Rectal smooth muscle tissue (tissue), 1 donor: ENCODE results near the gene PMPCA.
"Not testable (repeated sequence)": the region's sequence is repeated elsewhere in the genome, so short reads cannot be mapped to it uniquely, and the experiment has no call there.

ENCODE experiments used
- H3K27ac ChIP-seq: one replicate; pipeline ENCODE4 v1.7.0; 2013; ENCODE audit warnings: low read depth, low read length, inconsistent platforms
- H3K27me3 ChIP-seq: one replicate; pipeline ENCODE4 v1.7.0; 2013; ENCODE audit warnings: low read length; ENCODE audit not compliant: control insufficient read depth, insufficient read depth
- H3K36me3 ChIP-seq: one replicate; pipeline ENCODE4 v1.7.0; 2013; ENCODE audit warnings: low read length; ENCODE audit not compliant: control insufficient read depth, insufficient read depth
- H3K4me1 ChIP-seq: one replicate; pipeline ENCODE4 v1.7.0; 2013; ENCODE audit warnings: low read length; ENCODE audit not compliant: control insufficient read depth, insufficient read depth
- H3K4me3 ChIP-seq: one replicate; pipeline ENCODE4 v1.7.0; 2013; ENCODE audit warnings: low read length
- H3K9ac ChIP-seq: one replicate; pipeline ENCODE4 v1.7.0; 2013; ENCODE audit warnings: low read length

Gene PMPCA

DNA sequence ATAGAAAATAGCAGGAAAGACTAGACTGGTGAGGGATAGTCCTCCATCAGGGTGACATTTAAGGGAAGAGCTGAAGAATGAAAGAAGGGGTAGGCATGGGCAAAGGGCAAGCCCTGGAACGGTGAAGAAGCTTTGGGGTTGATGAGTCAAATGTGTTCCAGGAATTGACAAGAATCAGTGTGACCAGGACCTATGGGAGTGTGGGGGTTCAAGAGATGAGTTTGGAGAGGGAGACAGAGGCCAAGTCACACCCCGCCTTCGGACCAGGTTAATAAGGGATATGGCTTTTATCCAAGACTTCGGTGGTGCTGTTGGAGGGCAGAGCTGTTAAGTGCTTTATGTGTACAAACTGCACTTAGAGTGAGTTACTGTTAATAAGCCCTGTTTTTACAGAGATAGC lies 920 bp downstream of the PMPCA start:
- Histone ChIP-seq H3K9ac (peak overlapping the region; percentile 75), H3K4me1 (peaks cover 11% of the 10 kb centered on the region), H3K27me3 (no peaks in the 10 kb centered on the region), H3K27ac (no peak overlapping the region), H3K36me3 (peaks cover 29% of the 10 kb centered on the region), H3K4me3 (peak overlapping the region; percentile 96)

DNA sequence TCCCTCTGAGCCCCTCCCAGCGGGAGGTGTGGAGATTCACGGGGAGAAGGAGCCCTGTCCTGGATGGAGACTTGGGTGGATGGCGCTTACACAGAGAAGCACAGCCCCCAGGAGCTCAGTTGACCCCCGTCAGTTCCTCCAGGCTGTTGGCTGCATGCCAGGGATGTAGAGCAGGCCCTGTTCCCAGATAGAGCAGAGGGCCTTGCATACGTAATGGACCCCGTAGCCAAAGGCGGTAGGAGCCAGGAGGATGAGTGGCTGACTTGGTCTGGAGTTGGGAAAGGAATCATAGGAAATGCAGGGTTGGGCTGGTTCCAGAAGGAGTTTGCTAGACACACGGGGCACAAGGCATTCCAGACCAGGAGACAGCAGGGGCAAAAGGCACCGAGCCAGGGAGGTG lies 2.5 kb downstream of the PMPCA start:
- peaks cover 39% of the 10 kb centered on the region for H3K36me3 ChIP-seq

DNA sequence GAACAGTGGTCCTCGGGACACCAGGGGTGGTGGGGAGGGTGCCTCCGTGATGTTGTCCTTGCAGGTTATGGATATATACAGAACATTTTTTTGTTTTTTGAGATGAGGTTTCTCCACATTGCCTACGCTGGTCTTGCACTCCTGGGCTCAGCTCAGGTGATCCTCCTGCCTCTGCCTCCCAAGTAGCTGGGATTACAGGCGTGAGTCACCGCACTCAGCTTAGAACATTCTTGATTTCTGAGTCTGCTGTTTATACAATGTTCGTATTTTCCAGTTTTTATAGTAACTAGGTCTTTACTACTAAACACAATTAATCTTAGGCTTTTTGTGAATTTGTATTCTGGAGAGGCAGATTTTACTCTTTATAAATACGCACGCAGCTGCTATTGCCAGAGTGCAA lies 6.0 kb downstream of the PMPCA start:
- Histone ChIP-seq H3K27me3 (no peaks in the 10 kb centered on the region), H3K36me3 (peaks cover 54% of the 10 kb centered on the region)

More for the DNA sequence above, 2.5 kb downstream of the PMPCA start:
- Histone ChIP-seq H3K27me3 (no peaks in the 10 kb centered on the region), H3K27ac (no peak overlapping the region), H3K4me1 (peaks cover 11% of the 10 kb centered on the region), H3K4me3 (no peak overlapping the region), H3K9ac (no peak overlapping the region)

DNA sequence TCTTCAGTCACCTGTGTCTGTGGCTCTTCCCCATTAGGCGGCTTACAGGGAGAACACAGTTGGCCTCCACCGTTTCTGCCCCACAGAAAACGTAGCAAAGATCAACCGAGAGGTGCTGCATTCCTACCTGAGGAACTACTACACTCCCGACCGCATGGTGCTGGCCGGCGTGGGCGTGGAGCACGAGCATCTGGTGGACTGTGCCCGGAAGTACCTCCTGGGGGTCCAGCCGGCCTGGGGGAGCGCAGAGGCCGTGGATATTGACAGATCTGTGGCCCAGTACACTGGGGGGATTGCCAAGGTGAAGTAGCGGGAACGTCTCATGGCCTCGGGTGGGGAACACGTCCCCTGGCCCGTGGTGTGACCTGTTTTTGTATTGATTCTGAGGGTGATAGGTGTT lies 6.5 kb downstream of the PMPCA start:
- Histone ChIP-seq H3K9ac (no peak overlapping the region), H3K27me3 (no peaks in the 10 kb centered on the region), H3K4me3 (no peak overlapping the region), H3K27ac (no peak overlapping the region), H3K36me3 (peaks cover 57% of the 10 kb centered on the region), H3K4me1 (no peaks in the 10 kb centered on the region)

More for the DNA sequence above, 6.0 kb downstream of the PMPCA start:
- H3K9ac ChIP-seq = no peak overlapping the region
- no peak overlapping the region for H3K4me3 ChIP-seq
- H3K27ac ChIP-seq = no peak overlapping the region
- H3K4me1 ChIP-seq = peaks cover 3% of the 10 kb centered on the region

DNA sequence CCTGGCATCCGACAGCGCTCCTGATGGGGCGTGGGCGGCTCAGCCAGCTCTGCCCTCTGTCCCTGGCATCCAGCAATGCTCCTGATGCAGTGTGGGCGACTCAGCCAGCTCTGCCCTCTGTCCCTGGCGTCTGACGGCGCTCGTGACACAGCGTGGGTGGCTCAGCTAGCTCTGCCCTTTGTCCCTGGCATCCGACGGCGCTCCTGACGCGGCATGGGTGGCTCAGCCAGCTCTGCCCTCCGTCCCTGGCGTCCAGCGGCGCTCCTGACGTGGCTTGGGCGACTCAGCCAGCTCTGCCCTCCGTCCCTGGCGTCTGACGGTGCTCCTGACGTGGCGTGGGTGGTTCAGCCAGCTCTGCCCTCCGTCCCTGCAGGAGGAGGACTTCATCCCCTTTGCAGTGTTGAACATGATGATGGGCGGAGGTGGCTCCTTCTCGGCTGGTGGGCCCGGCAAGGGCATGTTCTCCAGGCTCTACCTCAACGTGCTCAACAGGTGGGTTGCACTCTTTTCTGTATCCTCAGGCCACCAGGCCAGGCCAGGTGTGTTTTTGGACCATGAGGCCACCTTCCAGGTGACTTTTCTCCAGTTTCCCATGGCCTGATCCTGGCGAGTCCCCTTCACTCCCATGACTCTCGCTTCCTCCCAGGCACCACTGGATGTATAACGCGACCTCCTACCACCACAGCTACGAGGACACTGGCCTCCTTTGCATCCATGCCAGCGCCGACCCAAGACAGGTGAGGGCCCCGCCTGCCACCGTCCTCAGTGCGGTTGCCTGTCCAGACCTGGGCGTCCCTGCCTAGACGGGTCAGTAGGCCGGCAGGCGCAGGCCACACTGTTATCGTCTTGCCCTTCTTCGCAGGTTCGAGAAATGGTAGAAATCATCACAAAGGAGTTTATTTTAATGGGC lies 8.0 kb downstream of the PMPCA start:
- Histone ChIP-seq H3K9ac (no peak overlapping the region), H3K27ac (no peak overlapping the region), H3K36me3 (peaks cover 63% of the 10 kb centered on the region)

DNA sequence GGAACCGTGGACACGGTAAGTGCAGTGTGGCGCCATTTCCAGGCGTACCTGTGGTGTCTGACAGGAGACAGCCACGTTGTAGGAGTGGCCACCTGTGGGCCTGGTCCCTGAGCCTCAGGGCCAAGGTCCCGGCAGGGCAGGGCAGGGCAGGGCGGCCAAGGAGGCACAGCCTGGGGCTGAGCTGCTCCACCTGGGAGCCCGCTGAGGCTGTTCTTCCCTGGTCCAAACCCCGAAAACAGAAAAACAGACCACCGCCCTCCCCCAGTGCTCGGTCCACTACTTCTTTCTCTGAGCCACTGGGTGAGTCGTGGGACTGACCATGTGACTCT lies 8.6 kb downstream of the PMPCA start:
- no peak overlapping the region for H3K4me3 ChIP-seq
- H3K27me3 ChIP-seq = no peaks in the 10 kb centered on the region
- H3K36me3 ChIP-seq = peaks cover 62% of the 10 kb centered on the region
- H3K4me1 ChIP-seq = no peaks in the 10 kb centered on the region
- H3K27ac ChIP-seq = no peak overlapping the region
- H3K9ac ChIP-seq = no peak overlapping the region

More for the DNA sequence above, 8.0 kb downstream of the PMPCA start:
- no peaks in the 10 kb centered on the region for H3K27me3 ChIP-seq
- H3K4me3 ChIP-seq = no peak overlapping the region
- H3K4me1 ChIP-seq = no peaks in the 10 kb centered on the region

DNA sequence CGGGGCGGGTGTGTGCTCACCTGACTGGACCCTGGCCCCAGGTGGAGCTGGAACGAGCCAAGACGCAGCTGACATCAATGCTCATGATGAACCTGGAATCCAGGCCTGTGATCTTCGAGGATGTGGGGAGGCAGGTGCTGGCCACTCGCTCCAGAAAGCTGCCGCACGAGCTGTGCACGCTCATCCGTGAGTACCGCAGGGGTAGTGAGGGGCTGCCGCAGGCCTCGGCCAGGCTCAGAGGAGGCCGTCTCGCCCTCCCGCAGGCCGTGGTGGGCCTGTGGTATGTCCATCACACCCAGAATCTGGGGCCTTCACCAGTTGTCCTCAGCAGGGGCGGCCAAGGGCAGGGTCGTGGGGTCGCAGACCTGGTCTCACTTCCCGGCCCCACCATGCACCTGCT lies 11.3 kb downstream of the PMPCA start:
- no peak overlapping the region for H3K4me3 ChIP-seq
- H3K4me1 ChIP-seq = no peaks in the 10 kb centered on the region
- no peaks in the 10 kb centered on the region for H3K27me3 ChIP-seq
- no peak overlapping the region for H3K9ac ChIP-seq
- no peak overlapping the region for H3K27ac ChIP-seq
- H3K36me3 ChIP-seq = peaks cover 43% of the 10 kb centered on the region

DNA sequence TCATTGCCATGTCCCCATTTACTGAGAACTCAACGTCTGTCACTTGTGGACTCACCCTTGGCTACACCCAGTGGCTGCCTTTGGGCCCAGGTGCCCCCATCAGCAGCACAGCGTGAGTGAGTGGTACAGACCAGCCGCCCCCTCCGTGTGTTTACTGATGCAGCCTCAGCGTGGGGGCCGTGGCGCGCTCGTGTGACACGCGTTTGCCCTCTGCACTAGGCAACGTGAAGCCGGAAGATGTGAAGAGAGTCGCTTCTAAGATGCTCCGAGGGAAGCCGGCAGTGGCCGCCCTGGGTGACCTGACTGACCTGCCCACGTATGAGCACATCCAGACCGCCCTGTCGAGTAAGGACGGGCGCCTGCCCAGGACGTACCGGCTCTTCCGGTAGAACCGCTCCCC lies 12.4 kb downstream of the PMPCA start:
- Histone ChIP-seq H3K9ac (no peak overlapping the region), H3K36me3 (peaks cover 35% of the 10 kb centered on the region), H3K4me1 (no peaks in the 10 kb centered on the region), H3K27ac (no peak overlapping the region), H3K4me3 (no peak overlapping the region), H3K27me3 (no peaks in the 10 kb centered on the region)

DNA sequence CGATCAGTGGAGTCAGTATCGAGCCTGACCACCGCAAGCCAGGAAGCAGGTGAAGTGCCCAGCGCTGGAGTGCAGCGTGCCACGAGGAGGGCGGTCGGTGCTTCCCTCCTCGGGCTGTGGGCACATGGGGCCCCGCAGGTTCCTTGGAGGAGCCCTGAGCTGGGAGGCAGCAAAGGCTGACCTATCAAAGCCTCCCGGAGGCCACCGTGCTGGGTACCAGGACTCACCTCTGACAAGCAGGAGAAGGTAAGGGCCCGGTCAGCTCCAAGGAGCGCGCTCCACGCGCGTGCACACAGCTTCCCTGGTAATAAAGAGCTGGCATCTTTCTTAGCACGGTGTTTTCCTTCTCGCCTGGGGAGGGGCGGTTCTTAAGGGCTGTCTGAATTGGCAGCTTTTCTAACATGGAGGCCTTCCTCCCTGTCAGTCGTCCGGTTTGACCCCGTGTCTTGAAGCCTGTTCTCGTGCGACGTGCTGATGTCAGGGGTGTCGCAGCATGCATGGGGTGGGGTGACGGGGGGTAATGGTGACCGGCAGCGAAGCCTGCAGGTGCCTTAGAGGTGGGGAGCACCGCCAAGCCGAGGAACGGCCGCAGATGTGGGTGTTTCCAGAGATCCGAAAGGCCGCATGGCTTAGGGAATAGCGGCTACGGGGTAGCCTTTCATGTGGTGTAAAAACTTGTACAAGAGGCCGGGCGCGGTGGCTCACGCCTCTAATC lies 13.1 kb downstream of the PMPCA start:
- Histone ChIP-seq H3K9ac (no peak overlapping the region), H3K36me3 (peaks cover 28% of the 10 kb centered on the region), H3K27ac (no peak overlapping the region), H3K27me3 (no peaks in the 10 kb centered on the region), H3K4me1 (no peaks in the 10 kb centered on the region), H3K4me3 (no peak overlapping the region)

DNA sequence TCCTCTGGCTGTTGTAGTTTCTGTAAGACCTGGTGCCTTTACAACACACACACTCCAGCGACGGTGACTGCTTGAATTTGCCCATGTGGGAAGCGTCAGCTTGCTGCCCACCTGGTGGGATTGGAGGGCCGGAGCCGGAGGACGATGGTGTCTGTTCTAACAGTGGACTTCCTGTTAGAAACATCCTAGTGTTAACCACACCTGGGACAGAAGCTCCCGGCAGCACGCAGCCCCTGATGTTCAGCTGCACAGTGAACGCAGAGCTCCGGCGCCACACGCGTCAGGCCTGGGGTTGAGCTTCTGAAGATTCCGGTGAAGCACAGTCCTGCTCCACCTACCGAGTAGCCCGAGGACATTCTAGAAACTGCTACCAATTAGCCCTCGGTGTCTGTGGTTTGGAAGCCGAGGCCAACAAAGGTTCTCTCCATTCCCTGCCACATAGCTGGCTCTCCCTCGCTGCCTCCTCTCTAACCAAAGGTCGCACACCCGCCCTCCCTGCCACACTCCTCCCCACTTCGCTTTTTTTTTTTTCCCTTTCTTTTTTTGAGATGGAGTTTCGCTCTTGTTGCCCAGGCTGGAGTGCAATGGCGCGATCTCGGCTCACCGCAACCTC lies 14.4 kb downstream of the PMPCA start:
- Histone ChIP-seq H3K4me3 (no peak overlapping the region), H3K9ac (no peak overlapping the region), H3K27ac (no peak overlapping the region), H3K4me1 (no peaks in the 10 kb centered on the region), H3K27me3 (no peaks in the 10 kb centered on the region), H3K36me3 (peaks cover 20% of the 10 kb centered on the region)

DNA sequence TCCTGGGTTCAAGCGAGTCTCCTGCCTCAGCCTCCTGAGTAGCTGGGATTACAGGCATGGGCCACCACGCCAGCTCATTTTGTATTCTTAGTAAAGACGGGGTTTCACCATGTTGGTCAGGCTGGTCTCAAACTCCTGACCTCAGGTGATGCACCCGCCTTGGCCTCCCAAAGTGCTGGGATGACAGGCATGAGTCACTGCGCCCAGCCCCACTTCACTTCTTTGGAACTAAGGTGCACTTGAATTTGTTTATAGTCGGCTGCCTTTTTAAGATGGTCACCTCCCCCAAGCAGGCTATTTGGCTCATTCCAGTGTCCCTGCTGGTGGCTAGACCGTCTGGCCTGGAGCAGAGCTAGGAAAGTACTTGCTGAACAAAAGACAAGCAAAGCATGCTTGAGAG lies 14.9 kb downstream of the PMPCA start:
- H3K27ac ChIP-seq, H3K4me1 ChIP-seq, H3K9ac ChIP-seq, H3K27me3 ChIP-seq, H3K4me3 ChIP-seq: not testable (repeated sequence)
- H3K36me3 ChIP-seq = peaks cover 23% of the 10 kb centered on the region

DNA sequence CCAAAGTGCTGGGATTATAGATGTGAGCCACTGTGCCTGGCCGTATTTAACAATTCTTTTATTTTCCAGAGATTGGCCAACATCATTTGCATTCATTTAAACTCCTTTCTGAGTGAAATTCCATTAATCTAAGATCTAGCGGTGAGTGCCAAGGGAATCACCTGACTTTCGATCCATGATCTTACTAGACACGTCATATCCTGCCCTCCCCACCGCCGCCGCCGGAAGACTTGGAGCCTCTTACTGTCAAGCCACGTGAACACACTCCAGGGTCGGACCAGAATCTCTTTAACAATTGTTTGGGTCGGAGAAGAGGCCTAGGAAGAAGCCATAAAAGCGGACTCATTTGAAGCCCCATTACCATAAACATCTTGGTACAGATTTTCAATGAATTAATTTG lies 16.3 kb downstream of the PMPCA start:
- H3K4me3 ChIP-seq = no peak overlapping the region
- no peaks in the 10 kb centered on the region for H3K27me3 ChIP-seq
- H3K9ac ChIP-seq = no peak overlapping the region
- no peak overlapping the region for H3K27ac ChIP-seq
- H3K4me1 ChIP-seq = no peaks in the 10 kb centered on the region
- peaks cover 23% of the 10 kb centered on the region for H3K36me3 ChIP-seq
